Stimulated activated CD4-positive, alpha-beta T cell treated with anti-CD3 and anti-CD28 coated beads, Interleukin-2, amount 100 ng/mL, for 24 hours (primary cell): ENCODE measurements around the gene TMEM18.
"Not testable (repeated sequence)": the region's sequence is repeated elsewhere in the genome, so short reads cannot be mapped to it uniquely, and the experiment has no call there.

Source experiments
- DNase-seq, 2 donors: peaks; one replicate each; pipeline ENCODE4 v3.0.0-alpha.2; 2020

TMEM18 gene

GRCh38 chr2:692767-693166, 15.6 kb upstream of the TMEM18 start:
- DNase-seq: no peak

GRCh38 chr2:691821-692761, 14.9 kb upstream of the TMEM18 start:
- no peak for DNase-seq

GRCh38 chr2:690799-691198, 13.6 kb upstream of the TMEM18 start:
- no peak for DNase-seq

- DNase-seq: no peak
Observed at GRCh38 chr2:689877-690510, 12.8 kb upstream of the TMEM18 start.

GRCh38 chr2:689237-689636, 12.0 kb upstream of the TMEM18 start:
- no peak for DNase-seq

- DNase-seq: no peak
Observed at GRCh38 chr2:688504-689076, 11.4 kb upstream of the TMEM18 start.

- DNase-seq: no peak
Observed at GRCh38 chr2:685421-685820, 8.2 kb upstream of the TMEM18 start.

GRCh38 chr2:684913-685312, 7.7 kb upstream of the TMEM18 start:
- not testable (repeated sequence) for DNase-seq

GRCh38 chr2:682226-682625, 5.0 kb upstream of the TMEM18 start:
- DNase-seq: no peak

GRCh38 chr2:681312-681711, 4.1 kb upstream of the TMEM18 start:
- no peak for DNase-seq

- DNase-seq: no peak
Observed at GRCh38 chr2:680496-680895, 3.3 kb upstream of the TMEM18 start.

GRCh38 chr2:678964-679363, 1.8 kb upstream of the TMEM18 start:
- no peak for DNase-seq

GRCh38 chr2:677959-678550, 849 bp upstream of the TMEM18 start:
- no peak for DNase-seq

GRCh38 chr2:676647-677055, 555 bp downstream of the TMEM18 start:
- DNase-seq: peak; percentile 90 to 98

GRCh38 chr2:675982-676646, 1.1 kb downstream of the TMEM18 start:
- DNase-seq: peak in 1 of 2 donors; percentile 44

GRCh38 chr2:675460-675859, 1.7 kb downstream of the TMEM18 start:
- no peak for DNase-seq

- DNase-seq: no peak
Observed at GRCh38 chr2:675051-675450, 2.2 kb downstream of the TMEM18 start.

GRCh38 chr2:674321-674985, 2.8 kb downstream of the TMEM18 start:
- DNase-seq: no peak

GRCh38 chr2:673615-674320, 3.4 kb downstream of the TMEM18 start:
- DNase-seq: no peak

GRCh38 chr2:673016-673415, 4.2 kb downstream of the TMEM18 start:
- no peak for DNase-seq

- no peak for DNase-seq
Observed at GRCh38 chr2:672606-672905, 4.7 kb downstream of the TMEM18 start.
